Measurements from ENCODE around the gene PRICKLE2.

DNA sequence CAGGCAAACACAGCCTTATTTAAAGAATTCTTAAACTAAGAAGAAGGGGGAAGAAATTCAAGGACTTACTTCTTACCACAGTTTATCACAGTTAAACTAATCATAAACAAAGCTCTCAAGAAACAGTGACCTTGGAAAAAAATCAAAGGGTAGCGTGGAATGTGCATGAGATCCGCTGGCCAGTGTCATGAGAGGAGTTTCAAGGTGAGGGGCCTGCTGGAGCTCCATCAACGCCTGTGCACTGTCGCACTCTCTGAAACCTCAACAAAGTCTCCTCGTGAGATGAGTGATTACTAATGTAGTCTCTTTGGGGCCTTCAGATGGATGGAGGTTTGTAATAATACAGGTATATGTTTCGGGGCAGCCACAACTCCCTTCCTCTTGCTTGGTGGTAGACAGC lies 28.4 kb upstream of the PRICKLE2 start:
- no peak for TF ChIP-seq POLR2A (IDR thresholded peaks at IDR 0.05)
- TF ChIP-seq, protein P1, sequence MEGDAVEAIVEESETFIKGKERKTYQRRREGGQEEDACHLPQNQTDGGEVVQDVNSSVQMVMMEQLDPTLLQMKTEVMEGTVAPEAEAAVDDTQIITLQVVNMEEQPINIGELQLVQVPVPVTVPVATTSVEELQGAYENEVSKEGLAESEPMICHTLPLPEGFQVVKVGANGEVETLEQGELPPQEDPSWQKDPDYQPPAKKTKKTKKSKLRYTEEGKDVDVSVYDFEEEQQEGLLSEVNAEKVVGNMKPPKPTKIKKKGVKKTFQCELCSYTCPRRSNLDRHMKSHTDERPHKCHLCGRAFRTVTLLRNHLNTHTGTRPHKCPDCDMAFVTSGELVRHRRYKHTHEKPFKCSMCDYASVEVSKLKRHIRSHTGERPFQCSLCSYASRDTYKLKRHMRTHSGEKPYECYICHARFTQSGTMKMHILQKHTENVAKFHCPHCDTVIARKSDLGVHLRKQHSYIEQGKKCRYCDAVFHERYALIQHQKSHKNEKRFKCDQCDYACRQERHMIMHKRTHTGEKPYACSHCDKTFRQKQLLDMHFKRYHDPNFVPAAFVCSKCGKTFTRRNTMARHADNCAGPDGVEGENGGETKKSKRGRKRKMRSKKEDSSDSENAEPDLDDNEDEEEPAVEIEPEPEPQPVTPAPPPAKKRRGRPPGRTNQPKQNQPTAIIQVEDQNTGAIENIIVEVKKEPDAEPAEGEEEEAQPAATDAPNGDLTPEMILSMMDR (IDR thresholded peaks at IDR 0.05), result no peak
